ENCODE data around the gene SYNPO.

The SYNPO gene

GRCh38 chr5:150658121-150658520, 17.7 kb downstream of the SYNPO start:
- DNase-seq (ENCODE audit: low read depth) = no peak

GRCh38 chr5:150658699-150659265, 18.3 kb downstream of the SYNPO start:
- no peak for DNase-seq (ENCODE audit: low read depth)

- DNase-seq (ENCODE audit: low read depth) = no peak
Observed at GRCh38 chr5:150659360-150660107, 19.1 kb downstream of the SYNPO start.

GRCh38 chr5:150660108-150660831, 19.8 kb downstream of the SYNPO start:
- no peak for DNase-seq (ENCODE audit: low read depth)

GRCh38 chr5:150661086-150661485, 20.6 kb downstream of the SYNPO start, which contains the start of gene MYOZ3:
MYOZ3 (plus strand) TSS chr5:150661251; CDS start chr5:150662942, 1,691 bp downstream.
- no peak for DNase-seq (ENCODE audit: low read depth)

GRCh38 chr5:150661821-150662596, 21.5 kb downstream of the SYNPO start:
- no peak for DNase-seq (ENCODE audit: low read depth)

- DNase-seq (ENCODE audit: low read depth) = no peak
Observed at GRCh38 chr5:150662731-150663516, 22.5 kb downstream of the SYNPO start.

GRCh38 chr5:150663936-150664335, 23.5 kb downstream of the SYNPO start:
- DNase-seq (ENCODE audit: low read depth) = no peak

GRCh38 chr5:150665044-150665443, 24.6 kb downstream of the SYNPO start:
- DNase-seq (ENCODE audit: low read depth) = no peak

GRCh38 chr5:150670275-150670947, 30.0 kb downstream of the SYNPO start:
- no peak for DNase-seq (ENCODE audit: low read depth)

GRCh38 chr5:150670948-150671310, 30.5 kb downstream of the SYNPO start:
- no peak for DNase-seq (ENCODE audit: low read depth)

GRCh38 chr5:150671509-150672236, 31.2 kb downstream of the SYNPO start:
- no peak for DNase-seq (ENCODE audit: low read depth)

GRCh38 chr5:150672237-150672883, 31.9 kb downstream of the SYNPO start:
- DNase-seq (ENCODE audit: low read depth) = no peak

GRCh38 chr5:150672884-150673275, 32.4 kb downstream of the SYNPO start:
- DNase-seq (ENCODE audit: low read depth) = no peak

- DNase-seq (ENCODE audit: low read depth) = no peak
Observed at GRCh38 chr5:150674341-150674821, 33.9 kb downstream of the SYNPO start.

- no peak for DNase-seq (ENCODE audit: low read depth)
Observed at GRCh38 chr5:150675069-150675468, 34.6 kb downstream of the SYNPO start.

GRCh38 chr5:150676578-150676977, 36.1 kb downstream of the SYNPO start:
- DNase-seq (ENCODE audit: low read depth) = no peak

GRCh38 chr5:150689120-150689519, 48.7 kb downstream of the SYNPO start:
- DNase-seq (ENCODE audit: low read depth) = no peak

GRCh38 chr5:150690760-150691159, 50.3 kb downstream of the SYNPO start:
- DNase-seq (ENCODE audit: low read depth) = no peak

- DNase-seq (ENCODE audit: low read depth) = no peak
Observed at GRCh38 chr5:150692276-150692675, 51.8 kb downstream of the SYNPO start.
